Neuron (in vitro differentiated cells): Measurements from ENCODE around the gene RSBN1L.

ENCODE experiments used
- H2AFZ ChIP-seq: one replicate; pipeline ENCODE4 v1.6.1; 2013; ENCODE audit warnings: low read depth, mild to moderate bottlenecking, inconsistent platforms, low read length, moderate library complexity
- H3K27me3 ChIP-seq: one replicate; pipeline ENCODE4 v1.6.1; 2013; ENCODE audit warnings: low read length; ENCODE audit not compliant: insufficient read depth
- H3K36me3 ChIP-seq: one replicate; pipeline ENCODE4 v1.6.1; 2013; ENCODE audit warnings: low read length; ENCODE audit not compliant: insufficient read depth
- H3K4me1 ChIP-seq: one replicate; pipeline ENCODE4 v1.6.1; 2013; ENCODE audit warnings: low read length; ENCODE audit not compliant: insufficient read depth
- H3K4me3 ChIP-seq: 2 replicates; pipeline ENCODE4 v1.5.1; 2013; ENCODE audit warnings: mild to moderate bottlenecking, low read length, moderate library complexity
- H3K9me3 ChIP-seq: one replicate; pipeline ENCODE4 v1.6.1; 2013; ENCODE audit warnings: low read length

RSBN1L gene

DNA sequence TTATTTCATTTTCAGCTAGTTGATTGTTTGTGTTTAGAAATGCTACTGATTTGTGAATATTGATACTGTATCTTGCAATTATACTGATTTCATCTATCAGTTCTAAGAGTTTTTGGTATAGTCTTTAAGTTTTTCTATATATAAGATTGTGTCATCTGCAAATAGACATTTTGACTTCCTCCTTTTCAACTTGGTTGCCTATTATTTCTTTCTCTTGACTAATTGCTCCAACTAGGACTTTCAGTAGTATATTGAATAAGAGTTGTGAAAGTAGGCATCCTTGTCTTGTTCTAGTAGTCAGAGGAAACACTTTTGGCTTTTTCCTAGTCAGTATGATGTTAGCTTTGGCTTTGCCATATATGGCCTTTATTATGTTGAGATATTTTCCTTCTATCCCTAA is 122.8 kb downstream of the RSBN1L start:
- Histone ChIP-seq H3K4me3 (no peak overlapping the region), H3K4me1 (no peaks in the 10 kb centered on the region), H2AFZ (no peak overlapping the region), H3K36me3 (no peaks in the 10 kb centered on the region), H3K9me3 (peaks cover 22% of the 10 kb centered on the region), H3K27me3 (no peaks in the 10 kb centered on the region)

DNA sequence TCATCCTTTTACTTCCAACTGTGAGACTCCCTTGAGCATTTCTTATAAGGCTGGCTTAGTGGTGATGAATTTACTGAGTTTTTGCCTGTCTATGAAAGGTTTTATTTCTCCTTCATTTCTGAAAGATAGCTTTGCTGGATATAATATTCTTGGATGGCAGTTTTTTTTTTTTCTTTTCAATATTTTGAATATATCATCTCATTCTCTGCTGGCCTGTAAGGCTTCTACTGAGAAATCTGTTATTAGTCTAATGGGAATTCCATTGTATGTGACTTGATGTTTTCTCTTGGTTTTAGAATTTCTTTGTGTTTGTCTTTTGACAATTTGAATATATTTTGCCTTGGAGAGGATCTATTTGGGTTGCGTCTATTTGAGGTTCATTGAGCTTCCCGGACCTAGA is 124.7 kb downstream of the RSBN1L start:
- no peaks in the 10 kb centered on the region for H3K4me1 ChIP-seq
- no peaks in the 10 kb centered on the region for H3K27me3 ChIP-seq
- H2AFZ ChIP-seq = no peak overlapping the region
- no peaks in the 10 kb centered on the region for H3K36me3 ChIP-seq
- H3K9me3 ChIP-seq = peaks cover 25% of the 10 kb centered on the region
- H3K4me3 ChIP-seq = no peak overlapping the region

- Histone ChIP-seq H3K9me3 (peaks cover 21% of the 10 kb centered on the region), H3K27me3 (no peaks in the 10 kb centered on the region), H3K4me1 (no peaks in the 10 kb centered on the region), H3K4me3 (no peak overlapping the region), H3K36me3 (no peaks in the 10 kb centered on the region), H2AFZ (no peak overlapping the region)
Measured at GRCh38 chr7:77822269-77822668, 126.0 kb downstream of the RSBN1L start.

- Histone ChIP-seq H3K36me3 (no peaks in the 10 kb centered on the region), H3K4me1 (no peaks in the 10 kb centered on the region), H3K9me3 (peaks cover 19% of the 10 kb centered on the region), H3K4me3 (no peak overlapping the region), H2AFZ (no peak overlapping the region), H3K27me3 (no peaks in the 10 kb centered on the region)
Measured at GRCh38 chr7:77823787-77824186, 127.5 kb downstream of the RSBN1L start.

- Histone ChIP-seq H3K27me3 (no peaks in the 10 kb centered on the region), H3K4me1 (no peaks in the 10 kb centered on the region), H2AFZ (no peak overlapping the region), H3K9me3 (peaks cover 16% of the 10 kb centered on the region), H3K4me3 (no peak overlapping the region), H3K36me3 (no peaks in the 10 kb centered on the region)
Measured at GRCh38 chr7:77824636-77825035, 128.4 kb downstream of the RSBN1L start.

- Histone ChIP-seq H3K4me3 (no peak overlapping the region), H2AFZ (no peak overlapping the region), H3K4me1 (no peaks in the 10 kb centered on the region), H3K9me3 (peaks cover 16% of the 10 kb centered on the region), H3K27me3 (no peaks in the 10 kb centered on the region), H3K36me3 (no peaks in the 10 kb centered on the region)
Measured at GRCh38 chr7:77825131-77825530, 128.9 kb downstream of the RSBN1L start.

- H3K4me1 ChIP-seq = no peaks in the 10 kb centered on the region
- no peaks in the 10 kb centered on the region for H3K27me3 ChIP-seq
- H2AFZ ChIP-seq = no peak overlapping the region
- H3K36me3 ChIP-seq = no peaks in the 10 kb centered on the region
- H3K9me3 ChIP-seq = peaks cover 11% of the 10 kb centered on the region
- no peak overlapping the region for H3K4me3 ChIP-seq
Measured at GRCh38 chr7:77826300-77826699, 130.0 kb downstream of the RSBN1L start.

DNA sequence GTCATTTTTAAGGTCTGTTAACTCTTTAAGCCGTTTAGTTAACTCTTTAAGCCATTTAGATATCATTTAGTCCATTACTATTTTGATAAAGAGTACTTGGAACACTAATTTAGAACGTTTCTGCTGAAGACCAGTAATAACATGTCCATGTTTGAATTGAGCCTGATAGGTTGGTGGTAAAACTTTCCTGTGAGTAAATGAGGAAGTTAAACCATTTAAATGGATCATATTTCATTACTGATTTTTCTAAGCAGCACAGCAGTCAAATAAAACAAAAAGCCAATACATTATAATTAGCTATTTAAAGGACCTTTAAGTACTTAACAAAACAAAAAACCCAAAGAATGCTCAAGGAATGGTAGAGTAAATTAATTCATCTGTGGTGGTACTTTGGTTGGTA is 131.7 kb downstream of the RSBN1L start:
- Histone ChIP-seq H3K9me3 (peaks cover 3% of the 10 kb centered on the region), H2AFZ (no peak overlapping the region), H3K36me3 (no peaks in the 10 kb centered on the region), H3K4me3 (no peak overlapping the region), H3K4me1 (no peaks in the 10 kb centered on the region), H3K27me3 (no peaks in the 10 kb centered on the region)

DNA sequence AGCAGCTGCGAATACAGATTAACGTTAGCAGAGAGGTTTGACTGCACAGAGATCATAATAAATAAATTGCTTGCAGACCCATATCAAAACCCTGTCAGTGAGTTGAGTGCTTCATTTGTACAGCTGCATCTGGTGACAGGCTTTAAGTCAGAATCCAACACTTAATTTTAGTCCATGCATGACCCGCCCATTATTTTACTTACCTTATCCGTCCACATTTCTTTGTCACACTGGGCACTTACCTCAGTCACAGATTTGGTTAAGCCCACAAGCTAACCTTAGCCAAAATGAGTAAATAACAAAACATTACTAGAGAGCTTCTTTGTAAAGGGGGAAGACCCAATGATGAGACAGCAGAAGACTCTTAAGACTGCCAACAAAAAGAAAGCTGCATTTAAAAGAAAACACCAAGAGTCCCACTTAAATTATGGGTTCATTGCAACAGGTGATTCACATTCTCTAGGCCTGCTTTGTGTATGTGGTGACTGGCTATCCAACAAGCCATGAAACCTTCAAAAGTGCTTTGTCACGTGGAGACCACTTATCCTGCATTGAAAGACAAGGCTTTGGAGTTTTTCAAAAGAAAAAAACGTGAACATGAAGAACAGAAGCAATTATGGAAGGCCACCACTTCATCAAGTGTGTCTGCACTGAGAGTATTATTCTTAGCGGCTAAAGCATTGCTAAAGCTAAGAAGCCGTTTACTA is 134.5 kb downstream of the RSBN1L start:
- Histone ChIP-seq H3K36me3 (no peaks in the 10 kb centered on the region), H2AFZ (no peak overlapping the region), H3K9me3 (no peaks in the 10 kb centered on the region), H3K4me1 (no peaks in the 10 kb centered on the region), H3K4me3 (no peak overlapping the region), H3K27me3 (no peaks in the 10 kb centered on the region)

DNA sequence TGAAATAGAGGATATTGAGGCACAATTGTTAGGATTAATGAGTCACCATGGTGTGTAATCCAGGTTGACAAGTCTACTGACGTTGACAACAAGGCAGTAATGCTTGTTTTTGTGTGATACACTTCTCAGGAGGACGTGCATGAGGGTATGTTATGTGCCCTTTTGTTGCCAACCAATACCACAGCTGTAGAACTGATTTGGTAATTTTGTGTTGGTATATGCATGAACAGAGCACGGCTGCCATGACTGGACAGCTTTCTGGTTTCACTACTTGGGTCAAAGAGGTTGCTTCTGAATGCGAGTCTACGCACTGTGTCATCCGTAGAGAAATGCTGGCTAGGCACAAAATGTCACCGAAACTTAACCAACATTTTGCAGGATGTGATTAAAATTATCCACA is 135.2 kb downstream of the RSBN1L start:
- Histone ChIP-seq H3K9me3 (no peaks in the 10 kb centered on the region), H3K4me1 (no peaks in the 10 kb centered on the region), H3K4me3 (no peak overlapping the region), H3K36me3 (no peaks in the 10 kb centered on the region), H2AFZ (no peak overlapping the region), H3K27me3 (no peaks in the 10 kb centered on the region)

DNA sequence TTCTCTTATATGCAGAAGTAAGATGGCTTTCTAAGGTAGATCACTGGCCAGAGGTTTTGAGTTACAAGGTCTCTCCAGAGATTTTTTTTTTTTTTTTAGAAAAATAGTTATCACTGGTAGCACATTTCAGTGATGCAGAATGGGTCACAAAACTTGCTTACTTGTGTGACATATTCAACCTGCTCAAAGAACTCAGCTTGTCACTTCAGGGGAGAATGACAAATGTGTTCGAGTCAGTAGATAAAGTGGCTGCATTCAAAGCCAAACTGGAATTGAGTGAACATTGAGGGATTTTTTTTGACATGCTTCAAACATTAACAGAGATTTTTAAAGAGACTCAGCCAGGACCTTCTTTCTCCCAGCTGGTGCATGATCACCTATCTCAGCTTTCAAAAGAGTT is 135.7 kb downstream of the RSBN1L start:
- Histone ChIP-seq H3K27me3 (no peaks in the 10 kb centered on the region), H3K9me3 (no peaks in the 10 kb centered on the region), H3K4me1 (no peaks in the 10 kb centered on the region), H3K4me3 (no peak overlapping the region), H2AFZ (no peak overlapping the region), H3K36me3 (no peaks in the 10 kb centered on the region)
